GM12878 (cell line): Measurements from ENCODE around the gene SSBP4. TPM values are rescaled to one million over a fixed set of nuclear protein-coding genes. Genes with fewer than 3 reads are reported as not detected.

ENCODE experiments used
- BACH1 ChIP-seq: fragments of 450-650 bp; IDR thresholded peaks from 2 replicates; pipeline ENCODE4 v1.6.1; 2017; ENCODE audit warnings: mild to moderate bottlenecking, borderline replicate concordance
- CREM ChIP-seq: IDR thresholded peaks from 2 replicates; pipeline ENCODE4 v1.6.1; 2014; ENCODE audit warnings: antibody characterized with exemption, low read depth
- DPF2 ChIP-seq: fragments of 450-650 bp; IDR thresholded peaks from 2 replicates; pipeline ENCODE4 v1.6.1; 2017; ENCODE audit warnings: mild to moderate bottlenecking
- EGR1 ChIP-seq, 2 experiments: IDR thresholded peaks; 1 replicate in 1 of 2; 2 replicates in 1 of 2; pipeline ENCODE4 v1.6.1; 2011 to 2012; ENCODE audit warnings: low read depth in 2 of 2, low read length in 2 of 2, borderline replicate concordance in 1 of 2, mild to moderate bottlenecking in 1 of 2, moderate library complexity in 1 of 2
- GATAD2B ChIP-seq: fragments of 450-650 bp; conservative IDR thresholded peaks from 2 replicates; pipeline ENCODE4 v1.6.1; 2017; ENCODE audit warnings: low read depth, mild to moderate bottlenecking, moderate library complexity
- KDM1A ChIP-seq: fragments of 200-600 bp; sonication (generic); IDR thresholded peaks from 2 replicates; pipeline ENCODE4 v1.6.1; 2016; ENCODE audit warnings: borderline replicate concordance
- NFIC ChIP-seq: IDR thresholded peaks from 2 replicates; pipeline ENCODE4 v1.6.1; 2012; ENCODE audit warnings: low read depth, mild to moderate bottlenecking, inconsistent platforms, low read length, moderate library complexity
- NFYA ChIP-seq: IDR thresholded peaks from 2 replicates; pipeline ENCODE4 v1.6.1; 2011; ENCODE audit warnings: low read depth, mild to moderate bottlenecking, low read length, improper control_type of control experiment, borderline replicate concordance
- NR2F1 ChIP-seq: fragments of 450-650 bp; conservative IDR thresholded peaks from 2 replicates; pipeline ENCODE4 v1.6.1; 2017; ENCODE audit warnings: mild to moderate bottlenecking
- NRF1 ChIP-seq: conservative IDR thresholded peaks from 2 replicates; pipeline ENCODE4 v1.6.1; 2011; ENCODE audit warnings: mild to moderate bottlenecking, low read depth, low read length, improper control_type of control experiment
- PAX8 ChIP-seq: fragments of 450-650 bp; IDR thresholded peaks from 2 replicates; pipeline ENCODE4 v1.6.1; 2017; ENCODE audit warnings: mild to moderate bottlenecking, moderate library complexity
- POLR2A ChIP-seq: IDR thresholded peaks from 2 replicates; pipeline ENCODE4 v1.6.1; 2011; ENCODE audit warnings: low read depth, mild to moderate bottlenecking, low read length
- POU2F2 ChIP-seq: IDR thresholded peaks from 3 replicates; pipeline ENCODE4 v1.6.1; 2011; ENCODE audit warnings: low read depth, mild to moderate bottlenecking, low read length, borderline replicate concordance
- RAD51 ChIP-seq: fragments of 450-650 bp; IDR thresholded peaks from 2 replicates; pipeline ENCODE4 v1.6.1; 2016; ENCODE audit warnings: moderate library complexity, mild to moderate bottlenecking, inconsistent platforms
- RB1 ChIP-seq: fragments of 450-650 bp; formaldehyde crosslinking; IDR thresholded peaks from 2 replicates; pipeline ENCODE4 v1.6.1; 2017; ENCODE audit warnings: mild to moderate bottlenecking, borderline replicate concordance
- SREBF1 ChIP-seq: IDR thresholded peaks from 2 replicates; pipeline ENCODE4 v1.6.1; 2012; ENCODE audit warnings: mild to moderate bottlenecking, low read length
- TAF1 ChIP-seq: IDR thresholded peaks from 2 replicates; pipeline ENCODE4 v1.6.1; 2011; ENCODE audit warnings: mild to moderate bottlenecking, low read depth, low read length, borderline replicate concordance
- TBL1XR1 ChIP-seq: IDR thresholded peaks from 2 replicates; pipeline ENCODE4 v1.6.1; 2012; ENCODE audit warnings: low read depth, low read length, improper control_type of control experiment
- TCF7 ChIP-seq: IDR thresholded peaks from 2 replicates; pipeline ENCODE4 v1.6.1; 2014; ENCODE audit warnings: antibody characterized with exemption, borderline replicate concordance
- WRNIP1 ChIP-seq: IDR thresholded peaks from 2 replicates; pipeline ENCODE4 v1.6.1; 2011; ENCODE audit warnings: low read depth, low read length, improper control_type of control experiment, borderline replicate concordance
- YY1 ChIP-seq: IDR thresholded peaks from 2 replicates; pipeline ENCODE4 v1.6.1; 2011; ENCODE audit warnings: low read depth, mild to moderate bottlenecking, low read length
- ZZZ3 ChIP-seq: IDR thresholded peaks from 2 replicates; pipeline ENCODE4 v1.6.1; 2011; ENCODE audit warnings: low read depth; ENCODE audit not compliant: control insufficient read depth, insufficient read length
- polyA plus RNA-seq, 11 experiments: library from polyadenylated mRNA; depleted of rRNA in 4 of 11; unstranded in 6 of 11; stranded (reverse) in 5 of 11; fragments of >200 nt; fragmentation: Nextera tagmentation in 4 of 11; fragmentation: Illumina TruSeq in 1 of 11; extraction: Ambion mirVana in 4 of 11; extraction: Trizol in 1 of 11; gene quantifications; 1 replicate in 1 of 11; 2 replicates in 10 of 11; pipeline versions ENCODE4 v1.2.1 to v1.2.3, GENCODE V29; 2011 to 2016; ENCODE audit warnings: inconsistent platforms in 2 of 11, missing spikeins in 2 of 11, low read depth in 1 of 11
- total RNA-seq, 4 experiments: library from RNA; depleted of rRNA in 3 of 4; stranded (reverse); fragments of >200 nt in 3 of 4; fragmentation: Illumina TruSeq in 1 of 4; extraction: Trizol in 1 of 4; gene quantifications; 2 replicates each; pipeline versions ENCODE4 v1.2.1 to v1.2.3, GENCODE V29; 2013 to 2021
- TF ChIP-seq, protein P1 (sequence below): fragments of 450-650 bp; IDR thresholded peaks from 2 replicates; pipeline ENCODE4 v1.6.1; 2014; ENCODE audit warnings: mild to moderate bottlenecking
- TF ChIP-seq, protein P2 (sequence below): IDR thresholded peaks from 2 replicates; pipeline ENCODE4 v1.6.1; 2011; ENCODE audit warnings: borderline replicate concordance, low read depth, mild to moderate bottlenecking, moderate library complexity, low read length; ENCODE audit not compliant: insufficient read depth, poor library complexity, severe bottlenecking
- TF ChIP-seq, protein P3 (sequence below): IDR thresholded peaks from 2 replicates; pipeline ENCODE4 v1.6.1; 2011; ENCODE audit warnings: mild to moderate bottlenecking, low read depth, low read length, moderate library complexity; ENCODE audit not compliant: insufficient replicate concordance

SSBP4 gene
- total and polyA plus RNA-seq, 10 of the 15 experiments (the other 5 are each of a cell fraction or from before 2014, with no cell fraction given), result 0.37 to 150 (median 38.9) TPM

DNA sequence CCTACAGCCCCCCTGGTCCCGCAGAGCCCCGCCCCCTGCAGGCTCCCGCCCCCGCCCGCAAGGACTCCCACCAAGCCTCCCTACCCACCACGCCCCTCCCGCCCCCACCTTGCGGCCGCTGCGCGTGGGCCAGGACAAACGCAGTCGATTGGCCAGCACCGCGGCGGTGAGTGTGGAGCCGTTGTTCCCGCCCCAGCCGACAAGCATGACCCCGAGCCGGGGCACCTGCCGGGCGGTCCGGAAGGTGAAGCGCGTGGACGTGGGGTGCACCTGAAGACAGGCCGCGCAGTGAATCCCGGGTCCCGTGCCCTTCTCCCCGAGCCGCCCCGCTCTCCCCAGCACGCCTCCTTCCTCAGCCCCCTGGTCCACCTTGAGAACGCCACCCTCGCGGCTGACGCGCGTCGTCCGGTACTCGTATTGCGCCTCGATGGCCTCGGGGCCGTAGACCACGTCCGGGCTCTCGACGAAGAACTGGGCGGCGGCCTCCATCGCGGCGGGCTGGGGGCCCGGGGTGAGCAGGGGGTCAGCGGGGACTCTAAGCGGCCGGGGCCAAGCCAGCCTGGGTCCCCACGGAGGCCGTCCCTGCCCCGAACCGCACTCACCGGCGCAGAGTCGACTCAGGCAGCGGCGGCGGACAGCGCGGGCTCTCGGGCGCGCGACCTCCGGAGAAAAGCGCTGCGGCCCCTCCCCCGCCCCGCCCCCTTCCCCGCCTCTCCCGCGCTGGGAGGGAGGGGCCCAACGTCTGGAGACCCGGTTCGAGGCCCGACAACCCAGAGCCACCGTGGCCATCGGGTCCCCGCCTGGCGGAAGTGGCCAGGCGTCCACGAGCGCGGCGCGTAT, 18.5 kb downstream of the SSBP4 start, which contains the start of gene ISYNA1 (continued):
- TF ChIP-seq RB1 (0 out of 2 replicates have a peak, but pooled peaks have one; percentile 24), KDM1A (no peak), CREM (no peak), YY1 (no peak), TAF1 (no peak), RAD51 (no peak), DPF2 (0 out of 2 replicates have a peak, but pooled peaks have one; percentile 15), POU2F2 (no peak), EGR1 (IDR thresholded peaks at IDR 0.05; ENCODE audit: borderline replicate concordance in 1 of 2, low read depth in 2 of 2, low read length in 2 of 2) (peak in 1 of 2 experiments; percentile 86; a peak in 2 of 3 replicates), ZZZ3 (no peak), NRF1 (no peak), BACH1 (peak; percentile 67; the same call in 1 of the 2 replicates), NR2F1 (0 out of 2 replicates have a peak, but pooled peaks have one; percentile 10), POLR2A (peak; percentile 66), GATAD2B (peak; percentile 49; the same call in 1 of the 2 replicates), TCF7 (no peak), NFYA (no peak), SREBF1 (no peak), TBL1XR1 (no peak), NFIC (no peak), PAX8 (no peak), WRNIP1 (no peak)
- TF ChIP-seq, protein P1, sequence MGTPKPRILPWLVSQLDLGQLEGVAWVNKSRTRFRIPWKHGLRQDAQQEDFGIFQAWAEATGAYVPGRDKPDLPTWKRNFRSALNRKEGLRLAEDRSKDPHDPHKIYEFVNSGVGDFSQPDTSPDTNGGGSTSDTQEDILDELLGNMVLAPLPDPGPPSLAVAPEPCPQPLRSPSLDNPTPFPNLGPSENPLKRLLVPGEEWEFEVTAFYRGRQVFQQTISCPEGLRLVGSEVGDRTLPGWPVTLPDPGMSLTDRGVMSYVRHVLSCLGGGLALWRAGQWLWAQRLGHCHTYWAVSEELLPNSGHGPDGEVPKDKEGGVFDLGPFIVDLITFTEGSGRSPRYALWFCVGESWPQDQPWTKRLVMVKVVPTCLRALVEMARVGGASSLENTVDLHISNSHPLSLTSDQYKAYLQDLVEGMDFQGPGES, result no peak
- TF ChIP-seq, protein P2, sequence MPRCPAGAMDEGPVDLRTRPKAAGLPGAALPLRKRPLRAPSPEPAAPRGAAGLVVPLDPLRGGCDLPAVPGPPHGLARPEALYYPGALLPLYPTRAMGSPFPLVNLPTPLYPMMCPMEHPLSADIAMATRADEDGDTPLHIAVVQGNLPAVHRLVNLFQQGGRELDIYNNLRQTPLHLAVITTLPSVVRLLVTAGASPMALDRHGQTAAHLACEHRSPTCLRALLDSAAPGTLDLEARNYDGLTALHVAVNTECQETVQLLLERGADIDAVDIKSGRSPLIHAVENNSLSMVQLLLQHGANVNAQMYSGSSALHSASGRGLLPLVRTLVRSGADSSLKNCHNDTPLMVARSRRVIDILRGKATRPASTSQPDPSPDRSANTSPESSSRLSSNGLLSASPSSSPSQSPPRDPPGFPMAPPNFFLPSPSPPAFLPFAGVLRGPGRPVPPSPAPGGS, result peak; percentile 15
- TF ChIP-seq, protein P3, sequence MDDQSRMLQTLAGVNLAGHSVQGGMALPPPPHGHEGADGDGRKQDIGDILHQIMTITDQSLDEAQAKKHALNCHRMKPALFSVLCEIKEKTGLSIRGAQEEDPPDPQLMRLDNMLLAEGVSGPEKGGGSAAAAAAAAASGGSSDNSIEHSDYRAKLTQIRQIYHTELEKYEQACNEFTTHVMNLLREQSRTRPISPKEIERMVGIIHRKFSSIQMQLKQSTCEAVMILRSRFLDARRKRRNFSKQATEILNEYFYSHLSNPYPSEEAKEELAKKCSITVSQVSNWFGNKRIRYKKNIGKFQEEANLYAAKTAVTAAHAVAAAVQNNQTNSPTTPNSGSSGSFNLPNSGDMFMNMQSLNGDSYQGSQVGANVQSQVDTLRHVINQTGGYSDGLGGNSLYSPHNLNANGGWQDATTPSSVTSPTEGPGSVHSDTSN, result no peak
